HCT116 (cell line): ENCODE data around the gene CDC42EP3.

ENCODE experiments used
- CTCF ChIP-seq, 3 experiments: fragments of 200-600 bp in 1 of 3; sonication (generic) in 1 of 3; IDR thresholded peaks in 2 of 3; conservative IDR thresholded peaks in 1 of 3; 2 replicates each; pipeline ENCODE4 v1.5.1; 2012 to 2017; ENCODE audit warnings: low read depth in 2 of 3, low read length in 2 of 3, antibody characterized with exemption in 1 of 3, borderline replicate concordance in 1 of 3, control low read depth in 1 of 3, mild to moderate bottlenecking in 1 of 3, mixed read lengths in 1 of 3, mixed run types in 1 of 3, moderate library complexity in 1 of 3; ENCODE audit not compliant: insufficient read depth in 1 of 3
- POLR2A ChIP-seq: IDR thresholded peaks from 2 replicates; pipeline ENCODE4 v1.7.0; 2011; ENCODE audit warnings: borderline replicate concordance; ENCODE audit not compliant: insufficient read depth, insufficient read length; ENCODE audit errors: extremely low read depth
- POLR2AphosphoS5 ChIP-seq: IDR thresholded peaks from 2 replicates; pipeline ENCODE4 v1.6.1; 2011; ENCODE audit warnings: mild to moderate bottlenecking, low read depth, low read length, moderate library complexity
- SIN3A ChIP-seq: IDR thresholded peaks from 2 replicates; pipeline ENCODE4 v1.6.1; 2012; ENCODE audit warnings: low read depth
- SP1 ChIP-seq: IDR thresholded peaks from 2 replicates; pipeline ENCODE4 v1.6.1; 2012; ENCODE audit warnings: low read depth
- TCF7L2 ChIP-seq: IDR thresholded peaks from 2 replicates; pipeline ENCODE4 v1.7.0; 2011; ENCODE audit warnings: borderline replicate concordance, inconsistent platforms; ENCODE audit not compliant: insufficient read depth, insufficient read length; ENCODE audit errors: extremely low read depth
- ZFX ChIP-seq: fragments of 450-650 bp; IDR thresholded peaks from 2 replicates; pipeline ENCODE4 v1.6.1; 2017
- TF ChIP-seq, protein P1 (sequence below): IDR thresholded peaks from 2 replicates; pipeline ENCODE4 v1.6.1; 2012

DNA sequence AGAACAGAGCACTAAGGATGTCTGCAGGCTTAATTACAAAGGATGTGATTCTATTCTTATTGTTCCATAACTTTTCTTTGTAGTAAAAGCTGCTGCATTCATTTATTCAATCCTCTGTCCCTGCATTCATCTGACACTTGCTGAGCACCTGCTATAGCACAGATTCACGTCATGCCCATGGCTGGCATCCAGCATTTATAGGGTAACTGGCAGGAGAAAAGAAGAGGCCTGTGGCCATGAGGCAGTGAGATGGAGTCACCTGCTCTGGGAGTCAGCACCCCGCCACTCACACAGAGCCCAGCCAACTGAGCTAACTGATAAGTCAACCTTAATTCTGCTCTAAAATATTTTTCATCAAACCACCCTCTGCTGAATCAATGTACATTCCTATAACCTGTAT lies 18.3 kb upstream of the CDC42EP3 start:
- TF ChIP-seq CTCF (IDR thresholded peaks at IDR 0.05 in 2 of 3, conservative IDR thresholded peaks at IDR 0.05 in 1 of 3; ENCODE audit: borderline replicate concordance in 1 of 3, insufficient read depth in 1 of 3, low read depth in 2 of 3, low read length in 2 of 3) (no peak), POLR2AphosphoS5 (no peak), SIN3A (no peak), POLR2A (no peak), SP1 (no peak), ZFX (no peak), TCF7L2 (no peak)
- TF ChIP-seq, protein P1, sequence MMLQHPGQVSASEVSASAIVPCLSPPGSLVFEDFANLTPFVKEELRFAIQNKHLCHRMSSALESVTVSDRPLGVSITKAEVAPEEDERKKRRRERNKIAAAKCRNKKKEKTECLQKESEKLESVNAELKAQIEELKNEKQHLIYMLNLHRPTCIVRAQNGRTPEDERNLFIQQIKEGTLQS, result no peak
